H9 (cell line): Measurements from ENCODE around the gene WBP1. TPM values are rescaled to one million over a fixed set of nuclear protein-coding genes. Genes with fewer than 3 reads are reported as not detected.

Experiments used
- DNase-seq: peaks from one replicate; pipeline ENCODE4 v3.0.0-alpha.2; 2017
- H2AFZ ChIP-seq: one replicate; pipeline ENCODE4 v1.6.1; 2013; ENCODE audit warnings: mild to moderate bottlenecking, low read length, control low read depth, moderate library complexity
- H2AK5ac ChIP-seq: 2 replicates; pipeline ENCODE4 v1.6.1; 2013; ENCODE audit warnings: low read length, control low read depth, mixed read lengths; ENCODE audit not compliant: insufficient read length
- H2BK120ac ChIP-seq: one replicate; pipeline ENCODE4 v1.6.1; 2013; ENCODE audit warnings: low read depth, mild to moderate bottlenecking, low read length, control low read depth, inconsistent platforms; ENCODE audit not compliant: poor library complexity, severe bottlenecking
- H2BK12ac ChIP-seq: 2 replicates; pipeline ENCODE4 v1.6.1; 2013; ENCODE audit warnings: low read length, control low read depth, mixed read lengths, low read depth; ENCODE audit not compliant: insufficient read length
- H2BK15ac ChIP-seq: 2 replicates; pipeline ENCODE4 v1.6.1; 2013; ENCODE audit warnings: low read depth, low read length, control low read depth
- H2BK20ac ChIP-seq: one replicate; pipeline ENCODE4 v1.6.1; 2013; ENCODE audit warnings: low read depth, mild to moderate bottlenecking, low read length, control low read depth, inconsistent platforms; ENCODE audit not compliant: poor library complexity, severe bottlenecking
- H2BK5ac ChIP-seq: 2 replicates; pipeline ENCODE4 v1.6.1; 2013; ENCODE audit warnings: low read length, control low read depth, mixed read lengths; ENCODE audit not compliant: insufficient read length
- H3K14ac ChIP-seq: 2 replicates; pipeline ENCODE4 v1.6.1; 2013; ENCODE audit warnings: low read length, control low read depth; ENCODE audit not compliant: insufficient read depth
- H3K18ac ChIP-seq: 2 replicates; pipeline ENCODE4 v1.6.1; 2013; ENCODE audit warnings: low read depth, mild to moderate bottlenecking, mixed read lengths, low read length, control low read depth; ENCODE audit not compliant: insufficient read length
- H3K23ac ChIP-seq: 2 replicates; pipeline ENCODE4 v1.6.1; 2013; ENCODE audit warnings: low read length, control low read depth, mixed read lengths, low read depth; ENCODE audit not compliant: insufficient read length
- H3K23me2 ChIP-seq: 2 replicates; pipeline ENCODE4 v1.6.1; 2013; ENCODE audit warnings: low read depth, mild to moderate bottlenecking, mixed read lengths, low read length, control low read depth; ENCODE audit not compliant: insufficient read length, poor library complexity, severe bottlenecking
- H3K27ac ChIP-seq: 2 replicates; pipeline ENCODE4 v1.5.1; 2013; ENCODE audit warnings: low read length, control low read depth, mixed read lengths, low read depth; ENCODE audit not compliant: insufficient read length
- H3K27me3 ChIP-seq: 2 replicates; pipeline ENCODE4 v1.6.1; 2013; ENCODE audit warnings: low read length, control low read depth, inconsistent platforms; ENCODE audit not compliant: insufficient read depth
- H3K4ac ChIP-seq: 2 replicates; pipeline ENCODE4 v1.6.1; 2013; ENCODE audit warnings: low read depth, mild to moderate bottlenecking, control low read depth, inconsistent platforms, low read length, moderate library complexity
- H3K4me1 ChIP-seq: 2 replicates; pipeline ENCODE4 v1.6.1; 2013; ENCODE audit warnings: low read length, control low read depth, inconsistent platforms; ENCODE audit not compliant: insufficient read depth
- H3K4me2 ChIP-seq: 2 replicates; pipeline ENCODE4 v1.6.1; 2013; ENCODE audit warnings: low read length, control low read depth, mixed read lengths; ENCODE audit not compliant: insufficient read length, insufficient read depth
- H3K56ac ChIP-seq: 2 replicates; pipeline ENCODE4 v1.6.1; 2013; ENCODE audit warnings: low read depth, mild to moderate bottlenecking, mixed read lengths, low read length, control low read depth; ENCODE audit not compliant: insufficient read length
- H3K79me1 ChIP-seq: 2 replicates; pipeline ENCODE4 v1.6.1; 2013; ENCODE audit warnings: low read depth, mild to moderate bottlenecking, moderate library complexity, low read length, control low read depth, inconsistent platforms; ENCODE audit not compliant: insufficient read depth, poor library complexity, severe bottlenecking
- H3K79me2 ChIP-seq: 2 replicates; pipeline ENCODE4 v1.6.1; 2013; ENCODE audit warnings: low read length, control low read depth, inconsistent platforms; ENCODE audit not compliant: insufficient read depth
- H3K9ac ChIP-seq: 2 replicates; pipeline ENCODE4 v1.6.1; 2013; ENCODE audit warnings: low read length, control low read depth, mixed read lengths; ENCODE audit not compliant: insufficient read length; ENCODE audit errors: extremely low read depth
- H3K9me3 ChIP-seq: one replicate; pipeline ENCODE4 v1.6.1; 2013; ENCODE audit warnings: low read depth, low read length, inconsistent platforms; ENCODE audit not compliant: control insufficient read depth
- H3T11ph ChIP-seq: one replicate; pipeline ENCODE4 v1.6.1; 2013; ENCODE audit warnings: mild to moderate bottlenecking, low read length, control low read depth, inconsistent platforms
- H4K20me1 ChIP-seq: one replicate; pipeline ENCODE4 v1.6.1; 2013; ENCODE audit not compliant: control insufficient read depth, insufficient read length, insufficient read depth
- H4K5ac ChIP-seq: 2 replicates; pipeline ENCODE4 v1.6.1; 2013; ENCODE audit warnings: low read depth, mild to moderate bottlenecking, mixed read lengths, low read length, control low read depth; ENCODE audit not compliant: insufficient read length
- H4K8ac ChIP-seq: replicated peaks from 2 replicates; pipeline ENCODE4 v1.6.1; 2013; ENCODE audit warnings: low read length, control low read depth, mixed read lengths, low read depth; ENCODE audit not compliant: insufficient read length
- H4K91ac ChIP-seq: 2 replicates; pipeline ENCODE4 v1.6.1; 2013; ENCODE audit warnings: low read depth, mild to moderate bottlenecking, moderate library complexity, mixed read lengths, low read length, control low read depth; ENCODE audit not compliant: insufficient read length
- H3K27ac Mint-ChIP-seq, 3 experiments: 2 replicates in 2 of 3; 3 replicates in 1 of 3; pipeline ENCODE4 v1.8.0; 2020 to 2021; ENCODE audit warnings: mixed read lengths in 3 of 3, mild to moderate bottlenecking in 1 of 3, moderate library complexity in 1 of 3
- H3K27me3 Mint-ChIP-seq: 2 replicates; pipeline ENCODE4 v1.8.0; 2021; ENCODE audit warnings: low read depth, mild to moderate bottlenecking, moderate library complexity, mixed read lengths
- H3K36me3 Mint-ChIP-seq, 3 experiments: 2 replicates in 2 of 3; 3 replicates in 1 of 3; pipeline ENCODE4 v1.8.0; 2020 to 2021; ENCODE audit warnings: low read depth in 3 of 3, mixed read lengths in 3 of 3; ENCODE audit not compliant: insufficient read depth in 1 of 3
- H3K4me1 Mint-ChIP-seq, 2 experiments: 2 replicates each; pipeline ENCODE4 v1.8.0; 2020; ENCODE audit warnings: mixed read lengths in 2 of 2
- H3K4me3 Mint-ChIP-seq, 2 experiments: 2 replicates in 1 of 2; 3 replicates in 1 of 2; pipeline ENCODE4 v1.8.0; 2020 to 2021; ENCODE audit warnings: mild to moderate bottlenecking in 2 of 2, mixed read lengths in 2 of 2, moderate library complexity in 1 of 2
- H3K9me3 Mint-ChIP-seq, 2 experiments: 2 replicates in 1 of 2; 3 replicates in 1 of 2; pipeline ENCODE4 v1.8.0; 2020; ENCODE audit warnings: mild to moderate bottlenecking in 2 of 2, mixed read lengths in 2 of 2, moderate library complexity in 1 of 2
- WGBS: extraction: QIAGEN DNeasy Blood & Tissue Kit; methylation state at CpG from one replicate; pipeline ENCODE4 v1.1.7; 2013; ENCODE audit warnings: missing lambda C conversion rate, low lambda C conversion rate, mixed read lengths; ENCODE audit not compliant: insufficient read length; ENCODE audit errors: extremely low coverage; 5-methylcytosine and 5-hydroxymethylcytosine counted together
- long read RNA-seq: library from polyadenylated mRNA; unstranded; transcript quantifications from one replicate; pipeline ENCODE4 v2.0.0, GENCODE V29; 2020
- total RNA-seq: library from RNA; stranded (reverse); gene quantifications from 2 replicates; pipeline ENCODE4 v1.2.1, GENCODE V29; 2021
- TF ChIP-seq, protein P1 (sequence below): fragments of 200-600 bp; sonication (generic); conservative IDR thresholded peaks from 3 replicates; pipeline ENCODE4 v1.8.0; 2021; ENCODE audit warnings: antibody characterized with exemption, mild to moderate bottlenecking

WBP1 gene
- 80.7 and 82.1 TPM in 2 replicates for total RNA-seq
- long read RNA-seq, transcript WBP1-208 (4 exons, 765 nt) = minor isoform, 7 of 95 reads
- long read RNA-seq, transcript WBP1-202 (5 exons, 1,325 nt) = minor isoform, 5 of 95 reads
- long read RNA-seq, transcript WBP1-201 (4 exons, 1,294 nt) = major isoform, 65 of 95 reads
- long read RNA-seq, partial matches to known transcripts = 1 of 95 reads
- long read RNA-seq, other reads (novel, unspliced or antisense) = 16 of 95 reads

DNA sequence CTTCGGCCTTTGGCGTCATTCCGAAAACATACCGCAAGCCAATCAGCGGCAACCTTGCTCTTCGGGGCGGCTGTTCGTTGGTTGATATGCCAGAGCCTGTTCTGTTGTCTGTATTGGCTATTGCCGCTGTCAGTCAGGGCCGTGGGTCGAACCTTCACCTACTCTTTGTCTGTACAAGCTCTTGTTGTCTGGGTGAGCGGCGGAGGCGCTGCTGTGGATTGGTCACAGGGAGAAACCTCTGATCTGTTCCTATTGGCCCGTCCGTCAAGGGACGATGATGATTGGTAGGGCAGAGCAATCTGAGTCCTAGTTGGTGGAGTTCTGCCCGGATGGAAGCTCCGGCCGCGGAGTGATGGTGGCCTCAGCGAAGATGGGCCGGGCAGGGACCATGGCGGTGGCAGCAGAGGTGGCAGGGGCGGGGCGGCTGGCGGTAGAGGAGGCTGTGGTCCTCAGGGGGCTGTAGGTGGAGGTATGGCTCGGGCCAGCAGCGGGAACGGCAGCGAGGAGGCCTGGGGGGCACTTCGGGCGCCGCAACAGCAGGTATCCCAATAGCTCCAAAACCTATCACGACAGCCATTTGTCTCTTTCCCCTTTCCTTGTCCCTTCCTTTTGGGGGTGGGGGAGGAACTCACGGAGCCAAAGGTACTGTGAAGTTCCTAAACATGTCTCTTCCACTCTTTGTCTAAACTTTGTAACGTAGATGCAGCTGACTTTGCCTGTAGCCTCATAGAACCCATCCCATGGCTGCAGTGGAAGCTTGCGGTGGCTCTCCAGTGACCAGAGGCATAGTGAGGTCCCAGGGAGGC is at the start of gene WBP1:
WBP1 (plus strand) TSS at position 307 of the 806 bp plus-strand sequence; CDS start at position 472, 165 bp downstream.
- Histone ChIP-seq H2AFZ (no peak within 1 kb of the TSS), H4K5ac (no peak within 1 kb of the TSS), H3K4me2 (peak within 1 kb of the TSS; percentile 97), H3K4me1 (peaks cover 2% of the 10 kb centered on the region; the same call in 1 of the 2 replicates), H3K27ac (peak within 1 kb of the TSS; percentile 80), H4K20me1 (peaks cover 2% of the 10 kb centered on the region), H3K4ac (no peak within 1 kb of the TSS; the same call in 1 of the 2 replicates), H3K23me2 (peaks cover 18% of the 10 kb centered on the region), H2AK5ac (no peak within 1 kb of the TSS), H3K56ac (no peak within 1 kb of the TSS), H3K9me3 (no peaks in the 10 kb centered on the region), H3K79me2 (no peaks in the 10 kb centered on the region), H3K18ac (peak within 1 kb of the TSS; percentile 91), H3K27me3 (no peaks in the 10 kb centered on the region), H4K91ac (no peak within 1 kb of the TSS), H4K8ac (no peak within 1 kb of the TSS), H3T11ph (no peak within 1 kb of the TSS), H2BK5ac (no peak within 1 kb of the TSS), H2BK120ac (peak within 1 kb of the TSS; percentile 78), H3K14ac (peak within 1 kb of the TSS; percentile 96), H3K23ac (no peak within 1 kb of the TSS), H3K79me1 (no peaks in the 10 kb centered on the region), H3K9ac (peak within 1 kb of the TSS; percentile 92), H2BK12ac (no peak within 1 kb of the TSS), H2BK15ac (no peak within 1 kb of the TSS; the same call in 1 of the 2 replicates), H2BK20ac (no peak within 1 kb of the TSS)
- peak; percentile 100 for DNase-seq
- TF ChIP-seq, protein P1, sequence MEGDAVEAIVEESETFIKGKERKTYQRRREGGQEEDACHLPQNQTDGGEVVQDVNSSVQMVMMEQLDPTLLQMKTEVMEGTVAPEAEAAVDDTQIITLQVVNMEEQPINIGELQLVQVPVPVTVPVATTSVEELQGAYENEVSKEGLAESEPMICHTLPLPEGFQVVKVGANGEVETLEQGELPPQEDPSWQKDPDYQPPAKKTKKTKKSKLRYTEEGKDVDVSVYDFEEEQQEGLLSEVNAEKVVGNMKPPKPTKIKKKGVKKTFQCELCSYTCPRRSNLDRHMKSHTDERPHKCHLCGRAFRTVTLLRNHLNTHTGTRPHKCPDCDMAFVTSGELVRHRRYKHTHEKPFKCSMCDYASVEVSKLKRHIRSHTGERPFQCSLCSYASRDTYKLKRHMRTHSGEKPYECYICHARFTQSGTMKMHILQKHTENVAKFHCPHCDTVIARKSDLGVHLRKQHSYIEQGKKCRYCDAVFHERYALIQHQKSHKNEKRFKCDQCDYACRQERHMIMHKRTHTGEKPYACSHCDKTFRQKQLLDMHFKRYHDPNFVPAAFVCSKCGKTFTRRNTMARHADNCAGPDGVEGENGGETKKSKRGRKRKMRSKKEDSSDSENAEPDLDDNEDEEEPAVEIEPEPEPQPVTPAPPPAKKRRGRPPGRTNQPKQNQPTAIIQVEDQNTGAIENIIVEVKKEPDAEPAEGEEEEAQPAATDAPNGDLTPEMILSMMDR = no peak
- Mint-ChIP-seq H3K27me3 (no peaks in the 10 kb centered on the region), H3K4me1 (peaks cover 27 to 36% of the 10 kb centered on the region in 2 experiments), H3K36me3 (peaks cover 10 to 29% (median 28%) of the 10 kb centered on the region in 3 experiments; a peak in 6 of 7 replicates), H3K9me3 (no peaks in the 10 kb centered on the region), H3K27ac (peak within 1 kb of the TSS; percentile 98 to 99 (median 99)), H3K4me3 (peak within 1 kb of the TSS; percentile 96 to 97)
- WGBS = no CpG with 5 or more reads among the region's 38 CpGs
